Measurements from ENCODE around the gene ADAT3. TPM values are rescaled to one million over a fixed set of nuclear protein-coding genes. Genes with fewer than 3 reads are reported as not detected.
"Not testable (repeated sequence)": the region's sequence is repeated elsewhere in the genome, so short reads cannot be mapped to it uniquely, and the experiment has no call there.

ADAT3 gene
- total RNA-seq, 2 experiments from 2014 or later: 7.3 to 8.0 TPM

DNA sequence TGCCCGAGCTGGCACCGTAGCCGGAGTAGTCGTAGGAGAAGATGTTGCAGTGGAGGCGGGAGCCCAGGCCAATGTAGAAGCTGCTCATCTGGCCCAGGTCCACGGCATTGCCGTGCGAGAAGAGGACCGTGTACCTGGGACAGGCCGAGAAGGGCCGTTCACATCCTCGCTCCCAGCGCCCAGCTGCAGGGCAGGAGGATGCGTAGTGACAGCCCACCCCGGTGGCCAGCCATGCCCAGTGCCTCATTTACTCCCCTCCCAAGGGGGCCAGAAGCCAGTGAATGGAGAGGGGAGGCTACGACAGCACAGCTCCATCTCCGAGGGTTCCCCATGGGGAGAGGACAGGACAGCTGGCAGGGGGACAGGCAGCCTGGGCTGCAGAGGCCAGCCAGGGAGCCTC is 25.2 kb upstream of the ADAT3 start:
- POLR2A ChIA-PET, CTCF ChIA-PET: not testable (repeated sequence)

DNA sequence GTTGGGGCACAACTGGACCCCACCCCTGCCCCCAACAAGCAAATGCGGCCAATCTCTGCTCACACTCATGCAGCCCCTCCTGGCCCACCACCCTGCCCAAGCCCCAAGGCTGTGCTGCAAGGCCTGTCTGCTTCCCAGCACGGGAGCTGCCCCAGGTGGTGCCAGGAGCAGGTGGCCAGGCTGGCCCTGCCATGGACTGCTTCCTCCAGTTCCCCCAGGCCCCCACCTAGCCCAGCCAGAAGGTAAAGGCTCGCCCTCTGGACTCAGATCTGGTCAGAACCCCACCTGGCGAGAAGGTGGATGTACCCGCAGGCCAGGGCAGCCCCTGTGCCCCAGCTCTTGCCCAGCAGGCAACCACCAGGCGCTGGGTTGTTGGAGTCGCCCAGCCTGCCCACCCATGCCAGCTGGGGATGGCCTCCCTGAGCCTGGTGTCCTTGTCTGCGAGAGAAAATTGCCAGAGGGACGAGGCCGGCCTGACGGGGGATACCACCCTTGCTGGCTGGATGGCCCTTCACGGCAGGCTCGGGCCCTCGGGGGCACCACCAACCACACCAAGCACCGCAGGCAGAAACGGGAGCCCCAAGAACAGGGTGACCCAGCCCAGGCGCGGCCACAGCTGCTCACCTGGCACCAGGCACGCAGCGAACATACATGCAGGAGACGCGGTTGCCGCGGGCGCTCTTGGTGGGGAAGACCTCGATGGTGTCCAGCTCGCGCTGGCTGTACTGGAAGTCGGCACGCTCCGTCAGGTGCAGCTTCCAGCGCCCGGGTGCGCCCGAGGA is 24.4 kb upstream of the ADAT3 start:
- ChIA-PET POLR2A (no interaction called here), CTCF (interaction anchor here (3.8 kb wide), 1 partner anchor 16 kb away, joined by 17 read pairs; no protein-coding TSS in a partner anchor)

DNA sequence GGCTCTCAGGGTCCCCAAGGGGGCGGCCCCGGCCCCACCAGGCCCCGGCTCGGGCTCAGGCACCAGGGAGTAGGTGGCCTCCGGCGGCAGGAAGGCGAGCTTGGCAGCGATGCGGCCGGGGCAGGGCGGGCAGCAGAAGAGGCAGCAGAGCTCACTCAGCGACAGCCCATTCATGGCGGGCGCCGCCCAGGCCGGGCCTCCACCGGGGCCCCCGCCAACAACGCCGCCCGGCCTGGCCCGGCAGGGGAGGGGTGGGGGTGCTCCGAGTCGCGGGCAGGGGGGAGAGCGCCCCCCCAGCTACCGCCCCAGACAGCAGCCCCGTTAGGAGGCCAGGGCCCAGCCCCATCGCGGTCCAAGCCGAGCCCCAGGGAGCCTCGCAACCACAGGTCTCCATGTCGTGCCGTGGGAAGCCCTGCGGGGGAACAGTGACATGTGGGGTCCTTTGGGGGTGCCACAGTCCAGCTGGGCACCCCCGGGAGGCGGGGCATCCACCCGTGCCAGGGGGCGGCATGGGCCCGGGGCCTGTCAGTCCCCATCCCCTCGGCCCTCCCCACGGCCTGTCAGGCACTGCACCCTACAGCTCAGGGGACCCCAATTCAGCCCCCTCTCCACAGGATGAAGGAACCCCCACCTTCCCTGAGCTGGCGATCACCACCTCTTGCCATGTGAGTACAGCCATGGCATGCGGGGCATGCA is 23.7 kb upstream of the ADAT3 start:
- POLR2A ChIA-PET: interaction anchor here (1.0 kb wide), 1 partner anchor 16 kb away, joined by 3 read pairs; no protein-coding TSS in a partner anchor

DNA sequence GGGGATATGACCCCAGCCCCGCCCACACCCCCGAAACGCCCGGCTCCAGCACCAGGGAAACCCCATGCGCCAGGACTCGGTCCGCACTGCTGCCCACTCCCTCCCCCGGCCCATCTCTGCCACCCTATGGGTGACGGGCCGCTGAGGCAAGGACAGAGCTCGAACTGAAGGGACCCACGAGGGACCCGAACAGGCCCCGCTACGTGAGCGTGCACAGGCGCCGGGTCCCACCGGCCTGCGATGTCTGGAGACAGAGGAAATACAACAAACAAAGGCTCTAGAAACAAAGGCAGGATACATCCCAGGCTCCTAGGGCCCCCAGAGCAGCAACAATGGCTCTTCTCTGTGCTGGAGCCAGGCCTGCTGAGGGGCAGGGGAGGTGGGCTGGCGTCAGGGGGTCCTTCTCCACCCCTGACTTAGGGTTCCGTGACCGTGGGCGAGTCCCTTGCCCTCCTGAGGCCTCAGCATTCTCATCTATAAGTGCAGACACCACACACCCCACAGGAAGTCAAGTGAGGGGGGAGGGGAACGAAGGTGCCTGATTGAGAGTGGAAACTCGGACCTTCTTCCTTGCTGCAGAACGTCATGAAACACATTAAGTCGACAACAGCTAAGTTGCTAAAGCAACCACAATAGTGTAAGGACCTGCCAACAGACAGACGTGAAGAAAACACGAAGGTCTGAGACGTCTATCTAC is 23.0 kb upstream of the ADAT3 start:
- ChIA-PET POLR2A (interaction anchor here (0.6 to 2.1 kb wide), 3 partner anchors 12 to 18 kb away, joined by 3 to 7 read pairs (median 4); no protein-coding TSS in a partner anchor), CTCF (interaction anchor here (0.6 to 3.8 kb wide), 5 partner anchors 15 to 45 kb away, joined by 3 to 17 read pairs (median 4); partner anchors contain the start of gene REXO1)

More for the DNA sequence above, 23.7 kb upstream of the ADAT3 start:
- CTCF ChIA-PET: interaction anchor here (0.6 to 3.8 kb wide), 4 partner anchors 16 to 44 kb away, joined by 3 to 17 read pairs (median 8); partner anchors contain the start of gene REXO1

DNA sequence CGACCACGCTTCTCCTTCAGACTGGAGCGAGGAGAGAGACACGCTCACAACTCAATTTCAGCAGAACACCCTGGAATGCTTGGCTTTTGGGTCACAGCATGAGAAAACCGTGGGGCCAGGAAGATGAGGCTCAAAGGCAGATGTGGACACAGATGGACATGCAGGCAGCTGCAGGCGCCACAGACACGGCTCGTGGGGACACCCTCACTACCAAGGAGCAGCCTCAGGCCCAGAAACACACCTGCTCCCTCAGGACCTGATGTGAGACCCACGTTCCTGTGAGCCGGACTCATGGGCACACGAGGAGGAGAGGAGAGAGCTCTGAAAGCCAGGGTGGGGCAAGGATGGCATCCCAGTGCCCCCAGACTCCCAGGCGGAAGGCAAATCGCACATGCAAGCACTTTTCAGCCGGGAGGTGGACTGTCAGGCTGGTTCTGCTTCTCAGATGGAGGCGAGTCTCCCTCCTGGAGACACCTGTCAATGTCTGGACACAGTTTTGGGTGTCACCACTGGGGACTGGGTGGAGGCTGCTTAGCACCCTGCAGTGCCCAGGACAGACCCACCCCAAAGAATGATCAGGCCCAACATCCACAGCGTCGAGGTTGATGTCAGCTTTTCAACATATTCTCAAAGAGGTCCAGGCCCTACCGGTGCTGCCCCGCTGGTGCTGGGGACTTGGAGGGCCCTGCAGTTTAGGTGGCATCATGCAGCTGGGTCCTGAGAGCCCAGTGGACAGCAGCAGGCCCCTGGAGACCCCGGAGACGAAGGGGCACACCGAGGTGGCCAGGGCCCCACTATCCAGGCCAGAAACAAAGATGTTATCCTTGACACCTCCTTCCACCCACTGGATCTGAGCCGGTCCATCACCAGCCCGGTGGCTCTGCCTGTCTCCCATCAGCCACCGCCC is 22.2 kb upstream of the ADAT3 start:
- ChIA-PET CTCF (interaction anchor here (1.1 to 3.8 kb wide), 4 partner anchors 14 to 34 kb away, joined by 3 to 17 read pairs (median 8); partner anchors contain the start of gene REXO1), POLR2A (interaction anchor here (0.7 to 2.1 kb wide), 3 partner anchors 15 to 286 kb away, joined by 3 to 7 read pairs (median 4); no protein-coding TSS in a partner anchor)

DNA sequence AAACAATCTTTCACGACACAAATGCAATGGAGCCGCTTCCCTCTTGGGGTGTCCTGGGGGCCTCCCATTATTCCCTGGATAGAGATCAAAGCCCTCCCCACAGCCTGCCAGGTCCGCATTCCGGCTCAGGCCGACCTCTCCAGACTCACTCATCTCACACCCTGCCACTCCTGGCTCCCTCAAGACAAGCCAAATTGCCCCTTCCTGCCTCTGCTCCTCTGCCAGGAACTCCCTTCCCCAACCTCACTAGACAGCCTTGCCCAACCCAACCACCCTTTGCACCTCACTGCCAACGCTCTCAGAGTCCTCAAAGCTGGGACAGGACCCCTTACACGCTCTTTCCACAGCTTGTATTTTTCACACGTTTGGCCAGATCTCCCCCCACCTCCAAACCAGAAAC is 21.4 kb upstream of the ADAT3 start:
- ChIA-PET POLR2A (interaction anchor here (0.7 to 2.1 kb wide), 3 partner anchors 14 to 287 kb away, joined by 3 to 7 read pairs (median 4); no protein-coding TSS in a partner anchor), CTCF (interaction anchor here (0.8 to 3.8 kb wide), 4 partner anchors 8 to 34 kb away, joined by 3 to 17 read pairs (median 8); no protein-coding TSS in a partner anchor)

DNA sequence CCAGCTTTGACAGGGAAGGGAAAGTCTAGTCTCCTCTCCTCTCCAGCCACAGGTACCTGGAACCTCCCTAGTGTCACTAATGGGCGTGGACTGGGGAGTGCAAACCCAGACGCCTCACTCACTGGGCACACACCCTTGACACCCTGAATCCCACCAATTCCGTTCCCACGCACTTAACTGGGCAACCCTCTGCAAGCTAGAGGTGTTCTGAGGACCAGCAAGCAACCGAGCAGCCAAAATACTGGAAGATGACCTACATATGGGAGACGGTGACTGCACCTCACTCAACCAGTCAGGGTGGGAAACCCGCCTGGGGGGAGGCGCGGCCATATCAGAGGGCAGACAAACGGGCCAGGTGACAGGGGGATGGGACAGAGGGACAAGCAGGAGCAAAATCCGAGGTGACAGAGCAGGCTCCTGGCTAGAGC is 20.9 kb upstream of the ADAT3 start:
- ChIA-PET CTCF (interaction anchor here (0.8 to 3.8 kb wide), 5 partner anchors 8 to 35 kb away, joined by 3 to 17 read pairs (median 4); no protein-coding TSS in a partner anchor), POLR2A (interaction anchor here (0.7 to 2.1 kb wide), 3 partner anchors 14 to 287 kb away, joined by 3 to 7 read pairs (median 4); no protein-coding TSS in a partner anchor)

DNA sequence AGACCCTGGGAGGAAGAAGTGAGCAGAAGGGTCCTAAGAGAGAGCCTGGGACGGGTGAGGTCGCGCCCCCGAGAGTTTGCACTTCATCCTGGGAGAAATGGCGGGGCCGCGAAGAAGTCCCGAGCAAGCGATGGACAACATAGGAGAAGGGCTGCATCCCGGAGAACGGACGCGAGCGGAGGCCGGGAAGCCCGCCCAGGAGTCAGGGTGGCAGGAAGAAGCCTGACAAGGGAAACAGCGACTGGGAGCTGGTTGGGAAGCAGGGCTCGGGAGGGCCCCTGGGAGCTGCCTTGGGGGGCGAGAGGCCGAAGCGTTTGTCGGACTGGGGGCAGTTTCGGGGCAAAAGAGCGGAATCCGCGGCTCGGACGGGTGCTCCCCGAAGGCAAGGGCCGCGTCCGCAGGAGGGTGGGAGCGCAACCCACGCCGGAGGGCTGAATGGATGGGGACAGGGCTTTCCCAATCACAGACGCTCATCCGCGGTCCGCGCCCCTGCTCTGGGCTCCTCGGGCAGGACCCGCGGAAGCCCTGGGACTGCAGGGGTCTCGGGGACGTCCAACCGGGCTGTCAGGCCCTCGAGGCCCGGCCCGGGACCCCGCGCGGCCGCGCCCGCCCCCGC is 20.4 kb upstream of the ADAT3 start:
- CTCF ChIA-PET: interaction anchor here (0.8 to 3.8 kb wide), 5 partner anchors 9 to 35 kb away, joined by 3 to 17 read pairs (median 4); no protein-coding TSS in a partner anchor
- POLR2A ChIA-PET: interaction anchor here (0.7 to 1.5 kb wide), 2 partner anchors 13 to 27 kb away, joined by 3 to 4 read pairs; no protein-coding TSS in a partner anchor

DNA sequence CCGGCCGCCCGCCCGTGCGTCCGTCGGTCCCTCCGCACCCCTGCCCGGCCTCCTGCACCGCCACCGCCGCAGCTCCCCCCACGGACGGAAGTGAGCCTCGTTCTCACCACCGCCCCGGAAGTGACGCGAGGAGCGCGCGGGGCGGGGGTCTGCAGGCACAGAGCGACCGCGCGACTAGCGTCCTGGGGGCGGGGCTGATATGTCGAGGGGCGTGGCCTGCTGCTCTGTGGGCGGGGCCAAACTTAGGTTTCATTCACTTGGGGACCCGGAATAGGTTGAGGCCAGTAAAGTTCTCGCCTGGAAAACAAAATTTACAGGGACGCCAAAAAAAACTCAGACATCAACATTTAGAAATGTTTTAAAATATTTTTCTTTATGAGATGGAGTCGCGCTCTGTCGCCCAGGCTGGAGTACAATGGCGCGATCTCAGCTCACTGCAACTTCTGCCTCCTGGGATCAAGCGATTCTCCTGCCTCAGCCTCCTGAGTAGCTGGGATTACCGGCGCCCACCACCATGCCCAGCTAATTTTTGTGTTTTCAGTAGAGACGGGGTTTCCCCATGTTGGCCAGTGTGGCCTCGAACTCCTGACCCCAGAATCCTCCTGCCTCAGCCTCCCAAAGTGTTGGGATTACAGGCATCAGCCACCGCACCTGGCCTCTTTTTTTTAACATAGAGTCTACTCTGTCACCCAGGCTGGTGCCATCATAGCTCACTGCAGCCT is 19.6 kb upstream of the ADAT3 start, which contains the start of gene ABHD17A:
Gene ABHD17A, minus strand, starts transcription at position 99 of the 722 bp plus-strand sequence. CDS start 3,930 bp downstream, outside the sequence.
- ChIA-PET CTCF (interaction anchor here (1.2 to 3.8 kb wide), 3 partner anchors 9 to 21 kb away, joined by 3 to 12 read pairs (median 4); no protein-coding TSS in a partner anchor), POLR2A (interaction anchor here (0.7 to 1.0 kb wide), 2 partner anchors 12 to 28 kb away, joined by 3 to 4 read pairs; no protein-coding TSS in a partner anchor)

DNA sequence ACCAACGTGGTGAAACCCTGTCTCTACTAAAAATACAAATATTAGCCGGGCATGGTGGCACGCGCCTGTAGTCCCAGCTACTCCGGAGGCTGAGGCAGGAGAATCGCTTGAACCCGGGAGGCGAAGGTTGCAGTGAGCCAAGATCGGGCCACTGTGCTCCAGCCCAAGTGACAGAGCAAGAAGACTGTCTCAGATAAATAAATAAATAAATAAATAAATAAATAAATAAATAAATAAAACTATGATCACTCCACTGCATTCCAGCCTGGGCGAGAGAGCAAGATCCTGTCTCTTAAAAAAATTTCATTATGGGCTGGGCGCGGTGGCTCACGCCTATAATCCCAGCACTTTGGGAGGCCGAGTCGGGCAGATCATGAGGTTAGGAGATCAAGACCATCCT is 18.8 kb upstream of the ADAT3 start:
- POLR2A ChIA-PET: interaction anchor here (1.0 kb wide), 1 partner anchor 11 kb away, joined by 4 read pairs; no protein-coding TSS in a partner anchor
- CTCF ChIA-PET: not testable (repeated sequence)

DNA sequence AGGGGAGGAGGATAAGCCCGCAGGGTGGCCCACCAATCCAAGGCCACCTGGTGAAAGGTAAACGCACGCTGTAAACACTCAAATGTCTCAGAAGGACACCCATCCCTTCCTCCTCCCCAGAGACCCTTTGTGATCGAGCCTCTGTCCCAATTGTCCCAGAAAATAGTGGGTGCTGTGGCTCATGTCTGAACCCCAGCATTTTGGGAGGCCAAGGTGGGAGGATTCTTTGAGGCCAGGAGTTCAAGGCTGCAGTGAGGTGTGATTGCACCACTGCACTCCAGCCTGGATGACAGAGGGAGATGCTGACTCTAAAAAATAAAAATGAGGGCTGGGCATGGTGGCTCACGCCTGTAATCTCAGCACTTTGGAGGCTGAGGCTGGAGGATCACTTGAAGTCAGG is 16.8 kb upstream of the ADAT3 start:
- CTCF ChIA-PET: interaction anchor here (0.6 kb wide), 1 partner anchor 14 kb away, joined by 3 read pairs; no protein-coding TSS in a partner anchor
- POLR2A ChIA-PET: no interaction called here

DNA sequence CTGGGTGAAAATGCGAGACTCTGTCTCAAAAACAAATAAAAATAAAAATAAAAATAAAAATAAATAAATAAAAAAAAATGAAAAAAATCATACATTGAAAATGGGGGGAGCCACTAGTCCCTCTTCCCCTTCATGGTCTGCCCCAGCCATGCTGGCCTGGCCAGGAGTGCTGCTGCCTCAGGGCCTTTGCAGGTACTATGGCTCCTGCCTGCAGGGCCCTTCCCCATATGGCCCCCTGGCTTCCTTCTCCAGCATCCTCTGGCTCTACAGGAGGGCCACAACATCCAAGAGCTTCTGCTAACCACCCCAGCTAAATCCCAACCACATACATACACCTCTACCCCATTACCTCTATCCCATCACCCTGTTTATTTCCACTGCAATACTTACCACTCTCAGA is 15.3 kb upstream of the ADAT3 start:
- CTCF ChIA-PET: interaction anchor here (0.6 kb wide), 1 partner anchor 163 kb away, joined by 3 read pairs; no protein-coding TSS in a partner anchor
- POLR2A ChIA-PET: no interaction called here

DNA sequence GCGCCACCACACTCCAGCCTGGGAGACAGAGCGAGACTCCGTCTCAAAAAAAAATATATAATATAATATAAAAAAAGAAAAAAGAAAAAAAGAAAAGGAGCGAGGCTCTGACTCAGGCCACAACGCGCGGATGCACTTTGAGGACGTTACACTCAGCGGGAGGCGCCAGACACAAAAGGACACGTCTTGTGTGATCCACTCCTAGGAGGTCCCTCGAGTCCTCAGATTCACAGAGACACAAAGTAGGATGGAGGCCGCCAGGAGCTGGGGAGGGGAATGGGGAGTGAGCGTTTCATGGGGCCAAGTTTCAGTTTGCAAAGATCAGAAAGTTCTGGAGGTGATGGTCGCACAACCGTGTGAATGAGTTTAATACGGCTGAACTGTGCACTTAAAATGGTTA is 11.4 kb upstream of the ADAT3 start:
- ChIA-PET CTCF (interaction anchor here (1.0 kb wide), 1 partner anchor 9 kb away, joined by 3 read pairs; the partner anchor contains the start of gene ABHD17A), POLR2A (no interaction called here)

DNA sequence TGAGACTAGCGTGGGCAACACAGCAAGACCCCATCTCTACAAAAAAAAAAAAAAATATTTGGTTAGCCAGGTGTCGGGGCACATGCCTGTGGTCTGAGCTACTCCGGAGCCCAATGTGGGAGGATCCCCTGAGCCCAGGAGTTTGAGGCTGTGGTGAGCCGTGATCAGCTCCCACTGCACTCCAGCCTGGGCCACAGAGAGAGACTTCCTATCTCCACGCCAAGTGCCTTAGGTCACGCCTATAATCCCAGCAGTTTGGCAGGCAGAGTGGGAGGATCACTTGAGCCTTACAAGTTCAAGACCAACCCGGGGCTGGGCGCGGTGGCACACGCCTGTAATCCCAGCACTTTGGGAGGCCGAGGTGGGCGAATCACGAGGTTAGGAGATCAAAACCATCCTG is 8.7 kb upstream of the ADAT3 start:
- ChIA-PET CTCF (interaction anchor here (0.5 to 2.8 kb wide), 12 partner anchors 14 to 641 kb away, joined by 3 to 19 read pairs (median 4); no protein-coding TSS in a partner anchor), POLR2A (interaction anchor here (0.7 to 2.0 kb wide), 6 partner anchors 9 to 62 kb away, joined by 4 to 16 read pairs (median 6); partner anchors contain the start of genes ADAT3 and SCAMP4)

DNA sequence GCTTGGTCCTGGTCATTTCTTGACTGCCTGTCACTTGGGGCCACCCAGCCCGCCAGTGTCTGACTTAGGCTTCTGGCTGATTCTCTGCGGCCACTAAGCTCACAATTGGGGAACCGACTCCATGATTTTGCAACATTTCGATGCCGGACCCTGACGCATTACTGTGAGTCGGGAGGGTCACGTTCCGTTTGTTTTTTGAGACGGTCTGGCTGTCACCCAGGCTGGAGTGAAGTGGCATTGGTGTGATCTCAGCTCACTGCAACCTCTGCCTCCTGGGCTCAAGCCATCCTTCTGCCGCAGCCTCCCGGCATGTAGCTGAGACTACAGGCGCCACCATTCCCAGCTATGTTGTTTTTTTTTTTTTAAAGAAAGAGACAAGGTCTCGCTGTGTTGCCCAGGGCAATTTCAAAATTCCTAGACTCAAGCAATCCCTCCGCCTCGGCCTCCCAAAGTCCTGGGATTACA is 3.2 kb upstream of the ADAT3 start:
- ChIA-PET CTCF (interaction anchor here (1.4 to 1.6 kb wide), 2 partner anchors 28 to 37 kb away, joined by 4 to 6 read pairs; no protein-coding TSS in a partner anchor), POLR2A (no interaction called here)

DNA sequence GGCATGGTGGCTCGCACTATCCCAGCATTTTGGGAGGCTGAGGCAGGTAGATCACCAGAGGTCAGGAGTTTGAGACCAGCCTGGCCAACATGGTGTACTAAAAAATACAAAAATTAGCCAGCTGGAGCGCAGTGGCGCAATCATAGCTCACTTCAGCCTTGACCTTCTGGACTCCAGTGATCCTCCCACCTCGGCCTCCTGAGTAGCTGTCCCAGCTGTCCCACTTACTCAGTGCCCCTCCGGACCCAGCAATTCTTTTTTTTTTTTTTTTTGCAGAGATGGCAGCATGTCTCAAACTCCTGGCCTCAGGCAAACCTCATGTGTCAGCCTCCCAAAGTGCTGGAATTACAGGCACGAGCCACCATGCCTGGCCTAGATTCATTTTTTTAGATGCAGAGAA is 2.3 kb upstream of the ADAT3 start:
- POLR2A ChIA-PET: interaction anchor here (0.6 to 0.7 kb wide), 3 partner anchors 16 to 447 kb away, joined by 3 to 12 read pairs (median 7); no protein-coding TSS in a partner anchor
- CTCF ChIA-PET: interaction anchor here (0.7 to 1.6 kb wide), 4 partner anchors 25 to 310 kb away, joined by 3 to 6 read pairs (median 5); no protein-coding TSS in a partner anchor

Data from activated CD8-positive, alpha-beta memory T cell treated with anti-CD3 and anti-CD28 coated beads for 36 hours (primary cell).